Stimulated activated CD8-positive, alpha-beta memory T cell treated with anti-CD3 and anti-CD28 coated beads, Interleukin-15, amount 100 ng/mL, for 48 hours (primary cell): ENCODE data around the gene LY9.
"Not testable (repeated sequence)": the region's sequence is repeated elsewhere in the genome, so short reads cannot be mapped to it uniquely, and the experiment has no call there.

Experiments
- DNase-seq, 2 donors: peaks; one replicate each; pipeline ENCODE4 v3.0.0-alpha.2; 2020; ENCODE audit warnings: low read depth in 2 of 2

LY9 gene

GRCh38 chr1:160774886-160775719, 20.9 kb upstream of the LY9 start:
- DNase-seq: no peak

- no peak for DNase-seq
Measured at GRCh38 chr1:160776178-160776577, 19.8 kb upstream of the LY9 start.

- DNase-seq: no peak
Measured at GRCh38 chr1:160777486-160778089, 18.4 kb upstream of the LY9 start.

- DNase-seq: no peak
Measured at GRCh38 chr1:160778976-160779375, 17.0 kb upstream of the LY9 start.

- no peak for DNase-seq
Measured at GRCh38 chr1:160779626-160780397, 16.2 kb upstream of the LY9 start.

GRCh38 chr1:160780398-160780755, 15.6 kb upstream of the LY9 start:
- no peak for DNase-seq

GRCh38 chr1:160781186-160781766, 14.7 kb upstream of the LY9 start:
- no peak for DNase-seq

- no peak for DNase-seq
Measured at GRCh38 chr1:160781914-160782689, 13.9 kb upstream of the LY9 start.

GRCh38 chr1:160782988-160783765, 12.8 kb upstream of the LY9 start:
- DNase-seq: not testable (repeated sequence)

GRCh38 chr1:160789051-160789701, 6.8 kb upstream of the LY9 start:
- DNase-seq: no peak

- DNase-seq: no peak
Measured at GRCh38 chr1:160789702-160790611, 6.0 kb upstream of the LY9 start.

GRCh38 chr1:160794376-160794775, 1.6 kb upstream of the LY9 start:
- no peak for DNase-seq

- no peak for DNase-seq
Measured at GRCh38 chr1:160797271-160797709, 1.3 kb downstream of the LY9 start.

GRCh38 chr1:160797861-160798273, 1.9 kb downstream of the LY9 start:
- peak in 1 of 2 donors; percentile 48 for DNase-seq

- no peak for DNase-seq
Measured at GRCh38 chr1:160798439-160798838, 2.5 kb downstream of the LY9 start.

- DNase-seq: no peak
Measured at GRCh38 chr1:160799641-160800040, 3.7 kb downstream of the LY9 start.

- no peak for DNase-seq
Measured at GRCh38 chr1:160800142-160800541, 4.2 kb downstream of the LY9 start.

GRCh38 chr1:160800645-160801408, 4.9 kb downstream of the LY9 start:
- no peak for DNase-seq
